GM18517 (cell line): Measurements from ENCODE around the gene RPS10.
"Not testable (repeated sequence)": the region's sequence is repeated elsewhere in the genome, so short reads cannot be mapped to it uniquely, and the experiment has no call there.

Experiments
- ATAC-seq: cut with Tn5 transposase; IDR thresholded peaks from one replicate; pipeline ENCODE4 v1.9.1; 2021; ENCODE audit warnings: mild to moderate bottlenecking, moderate library complexity; ENCODE audit not compliant: unreplicated experiment

RPS10 gene

DNA sequence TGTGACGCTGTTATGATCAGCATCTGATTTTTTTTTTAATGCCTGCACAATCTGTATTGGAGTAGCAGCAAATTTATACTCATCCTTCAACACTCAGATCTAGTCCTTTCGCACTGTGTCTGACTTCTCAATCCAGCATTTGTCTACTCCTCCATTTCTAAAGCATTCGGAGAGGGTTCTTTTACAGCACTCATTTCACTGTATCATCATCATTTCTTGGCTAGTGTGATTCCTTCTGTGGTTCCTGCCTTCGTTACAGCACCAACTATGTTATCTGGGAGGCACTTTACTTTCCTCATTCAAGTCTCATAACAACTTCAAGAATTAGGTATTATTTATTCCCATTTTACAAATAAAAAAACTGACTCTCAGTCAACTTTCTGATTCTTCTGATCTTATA is 51.4 kb downstream of the RPS10 start:
- no peak for ATAC-seq

DNA sequence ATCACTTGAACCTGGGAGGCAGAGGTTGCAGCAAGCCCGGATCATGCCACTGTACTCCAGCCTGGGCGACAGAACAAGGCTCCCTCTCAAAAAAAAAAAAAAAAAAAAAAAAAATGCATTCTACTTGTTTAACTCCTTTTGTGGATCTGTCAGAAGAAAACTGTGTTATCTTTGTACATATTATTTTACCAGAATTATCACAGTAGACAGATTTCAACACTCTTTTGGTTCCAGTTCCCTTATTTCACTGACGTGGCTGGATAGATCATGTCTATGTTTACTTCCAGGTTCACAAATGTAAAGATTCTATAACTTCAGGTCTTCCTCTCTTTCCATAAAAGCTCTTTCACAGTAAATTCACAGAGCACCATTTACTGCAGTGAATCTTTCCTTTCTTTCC is 51.8 kb downstream of the RPS10 start:
- ATAC-seq: no peak

DNA sequence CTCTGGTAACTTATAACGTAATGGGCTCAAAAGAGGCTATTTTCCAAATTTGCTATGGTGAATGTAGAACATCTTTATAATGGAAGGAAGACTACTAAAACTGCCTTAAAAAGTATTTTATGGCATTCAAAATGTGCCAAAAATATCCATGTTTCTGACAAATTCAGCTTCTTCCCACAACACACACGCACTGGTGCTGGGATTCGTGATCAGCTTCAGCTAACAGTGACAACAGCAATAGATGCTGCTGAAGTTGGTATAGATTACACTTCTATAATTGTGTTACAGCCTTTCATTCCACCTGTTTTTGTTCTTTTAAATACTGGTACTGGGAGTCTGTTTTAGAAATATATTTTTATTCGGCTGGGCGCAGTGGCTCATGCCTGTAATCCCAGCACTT is 52.4 kb downstream of the RPS10 start:
- no peak for ATAC-seq

DNA sequence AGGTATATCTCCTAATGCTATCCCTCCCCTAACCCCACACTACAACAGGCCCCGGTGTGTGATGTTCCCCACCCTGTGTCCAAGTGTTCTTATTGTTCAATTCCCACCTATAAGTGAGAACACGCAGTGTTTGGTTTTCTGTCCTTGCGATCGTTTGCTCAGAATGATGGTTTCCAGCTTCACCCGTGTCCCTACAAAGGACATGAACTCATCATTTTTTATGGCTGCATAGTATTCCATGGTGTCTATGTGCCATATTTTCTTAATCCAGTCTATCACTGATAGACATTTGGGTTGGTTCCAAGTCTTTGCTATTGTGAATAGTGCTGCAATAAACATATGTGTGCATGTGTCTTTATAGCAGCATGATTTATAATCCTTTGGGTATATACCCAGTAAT is 54.0 kb downstream of the RPS10 start:
- not testable (repeated sequence) for ATAC-seq

GRCh38 chr6:34370361-34370760 is 55.5 kb downstream of the RPS10 start:
- ATAC-seq: no peak

GRCh38 chr6:34369385-34369784 is 56.5 kb downstream of the RPS10 start:
- ATAC-seq: no peak
